GM21717 (cell line): ENCODE measurements around the gene TBPL2.
"Not testable (repeated sequence)": the region's sequence is repeated elsewhere in the genome, so short reads cannot be mapped to it uniquely, and the experiment has no call there.

ENCODE experiments used
- ATAC-seq: cut with Tn5 transposase; IDR thresholded peaks from one replicate; pipeline ENCODE4 v1.9.1; 2021; ENCODE audit warnings: mild to moderate bottlenecking, moderate library complexity; ENCODE audit not compliant: unreplicated experiment

The TBPL2 gene

DNA sequence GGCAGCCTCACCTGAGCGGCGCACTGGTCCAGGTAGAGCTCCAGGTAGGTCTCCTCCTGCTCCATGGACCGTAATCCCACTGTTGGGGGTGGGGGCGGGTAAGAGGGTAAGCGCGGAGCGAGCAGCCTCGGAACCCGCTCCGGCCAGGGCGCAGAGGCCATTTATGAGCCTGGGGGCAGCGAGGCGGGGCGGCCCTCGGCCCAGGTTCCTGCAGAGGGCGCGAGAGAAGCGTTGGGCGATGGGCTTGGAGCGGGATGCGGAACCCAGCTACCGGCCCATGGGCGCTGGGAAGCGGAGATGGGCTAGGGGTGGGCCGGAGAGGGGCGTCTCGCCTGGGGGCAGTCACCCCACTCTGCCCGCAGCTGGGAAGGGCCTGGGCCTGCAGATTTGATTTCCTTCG, at the start of gene TBPL2:
Gene TBPL2, minus strand, starts transcription at position 232 of the 400 bp plus-strand sequence. Its CDS starts 167 bp downstream, at position 65.
- ATAC-seq: no peak

DNA sequence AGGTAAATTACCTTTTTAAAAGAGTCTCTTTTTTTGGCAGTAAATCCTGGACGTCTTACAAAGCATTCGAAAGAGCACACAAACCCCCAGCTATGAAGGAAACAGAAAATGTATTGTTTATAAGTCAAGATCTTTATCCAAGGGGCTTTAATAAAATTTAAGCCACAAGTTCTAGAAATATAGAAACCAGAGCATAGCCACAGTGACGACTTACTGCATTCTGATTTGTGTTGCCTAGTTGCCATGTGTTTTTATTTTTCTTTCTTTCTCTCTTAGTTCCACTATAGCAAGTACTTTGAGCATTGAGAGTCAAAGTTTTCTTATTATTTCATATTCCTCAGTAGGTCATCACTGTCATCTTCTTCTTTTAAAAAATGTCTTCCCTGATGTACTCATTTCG, 47.8 kb upstream of the TBPL2 start:
- no peak for ATAC-seq

DNA sequence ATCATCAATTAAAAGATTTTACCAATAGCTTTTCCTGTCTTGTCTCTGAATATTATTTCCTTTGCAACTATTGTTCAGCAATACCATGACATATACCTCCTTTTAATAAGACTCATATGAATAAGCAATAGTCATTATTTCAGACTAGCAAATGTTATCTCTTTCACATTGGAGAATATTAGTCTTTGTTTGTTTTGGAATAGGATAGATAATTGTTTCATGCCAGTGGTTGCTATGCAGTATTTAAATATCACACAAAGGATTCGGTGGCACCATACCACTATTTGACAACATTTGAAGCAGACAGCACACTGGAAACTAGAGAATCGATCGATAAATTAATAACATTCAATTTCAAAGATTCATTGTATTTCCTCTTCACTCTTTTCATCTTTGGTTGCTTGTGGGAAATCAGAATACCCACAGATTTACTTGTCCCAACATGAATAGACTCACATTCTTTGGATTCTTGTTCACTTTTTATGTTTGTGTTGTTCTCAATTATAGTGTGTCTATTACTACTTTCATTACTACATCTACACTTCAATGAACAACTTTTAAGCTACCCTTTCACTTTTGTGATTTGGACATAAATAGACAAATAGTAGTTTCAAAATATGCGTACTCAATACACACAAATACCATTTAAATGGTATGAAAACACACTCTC, 42.7 kb upstream of the TBPL2 start:
- no peak for ATAC-seq

DNA sequence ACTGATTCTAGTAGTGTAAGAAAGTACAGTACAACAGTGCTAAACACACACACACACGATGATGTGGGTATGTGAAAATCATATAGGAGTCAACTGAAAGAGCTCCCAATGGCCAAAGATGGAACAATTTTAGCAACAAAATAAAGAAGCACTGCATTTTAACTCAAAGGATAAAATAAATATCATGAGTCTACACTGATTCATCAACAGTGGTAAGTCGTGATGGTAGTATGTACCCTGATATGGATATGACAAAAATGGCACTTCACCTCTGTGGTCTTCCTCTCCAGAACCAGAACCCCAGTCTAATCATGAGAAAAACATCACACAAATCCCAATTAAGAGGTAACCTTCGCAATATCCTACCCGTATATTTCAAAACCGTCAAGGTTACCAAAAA, 41.4 kb upstream of the TBPL2 start:
- no peak for ATAC-seq

DNA sequence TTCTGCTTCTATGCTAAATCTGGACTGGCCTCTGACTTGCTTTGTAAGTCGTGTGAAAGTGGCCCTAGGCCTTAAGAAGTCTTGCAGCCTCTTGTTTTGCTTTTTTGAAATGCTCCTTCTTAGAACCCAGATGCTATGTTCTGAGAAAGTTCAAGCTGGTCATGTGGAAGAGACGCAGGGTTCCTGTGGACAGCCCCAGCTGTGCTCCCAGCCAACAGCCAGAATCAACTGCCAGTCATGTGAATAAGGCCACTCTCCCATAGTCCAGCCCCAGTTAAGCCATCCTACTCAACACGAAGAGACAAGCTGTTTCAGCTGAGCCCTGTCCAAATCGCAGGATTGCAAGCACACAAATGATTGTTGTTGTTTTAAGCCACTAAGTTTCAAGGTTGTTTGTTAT, 37.3 kb upstream of the TBPL2 start:
- no peak for ATAC-seq

DNA sequence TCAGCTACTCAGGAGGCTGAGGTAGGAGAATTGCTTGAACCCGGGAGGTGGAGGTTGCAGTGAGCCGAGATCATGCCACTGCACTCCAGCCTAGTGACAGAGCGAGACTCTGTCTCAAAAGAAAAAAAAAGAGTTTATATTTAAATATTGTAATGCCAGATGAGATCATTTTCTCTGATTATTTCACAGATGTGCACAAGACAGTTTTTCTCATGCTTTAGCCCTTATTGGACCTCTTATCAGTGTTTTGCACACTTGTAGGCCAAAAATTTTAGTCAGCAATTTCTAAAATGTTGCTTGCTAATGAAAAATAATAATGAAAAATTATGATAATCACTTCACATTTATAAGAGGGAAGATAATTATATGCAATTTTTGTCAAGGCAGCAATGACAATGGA, 36.0 kb upstream of the TBPL2 start:
- ATAC-seq: not testable (repeated sequence)

DNA sequence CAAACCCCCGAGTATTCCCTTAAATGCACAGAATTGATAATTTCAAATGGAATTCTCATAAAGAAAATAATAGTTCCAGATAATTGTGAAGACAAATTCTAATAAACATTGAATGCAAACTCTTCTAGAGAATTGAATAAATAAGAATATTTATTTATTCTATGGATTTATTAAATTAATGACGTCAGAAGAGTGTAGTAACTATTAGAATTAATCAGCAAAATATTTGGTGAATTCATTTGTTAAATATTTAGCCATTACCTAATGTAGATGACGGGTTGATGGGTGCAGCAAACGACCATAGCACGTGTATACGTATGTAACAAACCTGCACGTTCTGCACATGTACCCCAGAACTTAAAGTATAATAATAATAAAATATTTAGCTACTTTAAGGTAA, 33.4 kb upstream of the TBPL2 start:
- ATAC-seq: no peak

DNA sequence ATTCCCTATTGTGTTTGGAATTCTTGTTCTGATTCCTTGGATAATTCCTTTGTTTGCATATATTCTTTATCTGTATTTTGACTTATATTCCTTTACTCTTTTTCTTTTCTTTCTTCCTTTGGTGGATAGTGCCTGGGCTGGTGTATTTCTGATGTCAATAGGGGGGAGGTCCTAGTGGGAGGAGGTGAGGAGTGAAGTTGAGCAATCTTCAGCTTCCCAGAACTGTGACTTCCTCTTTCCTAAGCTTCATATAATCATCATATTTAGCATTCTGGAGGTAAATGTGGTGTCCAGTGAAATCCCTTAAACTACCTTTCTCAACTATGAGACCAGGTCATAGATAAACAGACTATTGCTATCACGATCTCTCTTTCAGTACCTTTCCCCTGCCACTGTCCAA, 29.6 kb upstream of the TBPL2 start:
- no peak for ATAC-seq

DNA sequence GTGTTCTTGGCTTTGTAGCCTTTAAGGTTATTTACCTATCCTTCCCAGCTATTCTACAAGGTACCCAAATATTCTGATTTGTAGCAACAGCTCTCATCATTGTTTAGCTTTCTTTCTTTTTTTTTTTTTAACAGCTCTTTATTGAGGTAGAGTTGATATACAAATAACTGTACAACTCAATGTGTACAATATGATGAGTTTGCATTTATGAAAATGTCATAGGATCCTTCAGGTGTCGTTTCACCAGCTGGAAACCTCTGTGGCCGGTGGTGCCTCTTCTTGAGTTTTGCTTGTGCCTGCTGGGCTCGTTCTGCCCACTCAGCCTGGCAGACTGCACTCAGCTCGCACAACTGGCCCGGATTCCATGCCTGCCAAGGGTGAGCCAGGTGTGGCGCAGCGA, 26.9 kb upstream of the TBPL2 start:
- ATAC-seq: no peak

DNA sequence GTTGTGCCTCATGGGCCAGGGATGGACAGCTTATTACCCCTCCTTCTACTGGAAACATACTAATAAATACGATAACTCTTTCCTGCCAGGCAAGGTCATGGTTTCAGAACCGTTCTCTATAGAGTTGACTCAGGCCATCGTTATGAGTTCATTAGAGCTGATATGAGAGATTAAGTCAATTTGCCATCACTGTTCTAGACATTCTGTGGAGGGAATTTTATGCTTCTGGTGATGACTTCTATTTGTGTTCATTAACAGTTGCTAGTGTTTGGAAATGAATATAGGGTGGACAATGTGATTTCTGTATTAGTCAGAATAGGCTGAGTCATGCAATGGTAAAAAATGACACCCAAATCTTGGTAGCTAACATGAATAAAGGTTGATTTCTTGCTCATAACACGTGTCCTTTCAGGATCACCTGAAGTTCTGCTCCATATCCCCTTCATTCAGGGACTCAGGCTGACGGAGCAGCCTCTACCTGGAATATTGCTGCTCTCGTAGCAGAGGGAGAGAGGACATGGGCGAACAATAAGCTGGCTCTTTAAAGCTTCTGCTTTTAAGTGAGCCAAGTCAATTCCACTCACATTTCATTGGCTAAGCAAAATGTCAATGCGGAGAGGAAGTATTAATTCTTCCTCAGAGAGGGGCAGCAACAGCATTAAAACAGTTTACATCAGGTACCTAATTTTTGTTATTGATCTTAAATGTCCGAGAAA, 18.5 kb upstream of the TBPL2 start:
- ATAC-seq: peak; percentile 79

DNA sequence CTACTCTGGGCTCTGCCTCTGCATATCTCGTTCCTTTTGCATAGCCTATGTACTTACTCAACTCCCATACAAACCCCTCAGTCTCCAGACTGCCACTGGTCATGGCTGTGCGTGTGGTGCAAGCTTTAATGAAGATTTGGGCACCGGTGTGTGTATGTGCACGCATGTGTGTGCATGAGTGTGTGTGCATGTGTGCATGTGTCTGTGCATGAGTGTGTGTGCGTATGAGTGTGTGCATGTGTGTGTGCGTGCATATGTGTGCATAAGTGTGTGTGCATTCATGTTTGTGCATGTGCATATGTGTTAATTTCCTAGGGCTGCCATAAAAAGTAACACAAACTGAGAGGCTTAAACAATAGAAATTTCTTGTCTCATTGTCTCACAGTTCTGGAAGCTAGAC, 17.1 kb upstream of the TBPL2 start:
- ATAC-seq: no peak

DNA sequence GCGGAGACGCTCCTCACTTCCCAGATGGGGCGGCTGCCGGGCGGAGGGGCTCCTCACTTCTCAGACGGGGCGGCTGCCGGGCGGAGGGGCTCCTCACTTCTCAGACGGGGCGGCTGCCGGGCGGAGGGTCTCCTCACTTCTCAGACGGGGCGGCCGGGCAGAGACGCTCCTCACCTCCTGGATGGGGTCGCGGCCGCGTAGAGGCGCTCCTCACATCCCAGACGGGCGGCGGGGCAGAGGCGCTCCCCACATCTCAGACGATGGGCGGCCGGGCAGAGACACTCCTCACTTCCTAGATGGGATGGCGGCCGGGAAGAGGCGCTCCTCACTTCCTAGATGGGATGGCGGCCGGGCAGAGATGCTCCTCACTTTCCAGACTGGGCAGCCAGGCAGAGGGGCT, 16.0 kb upstream of the TBPL2 start:
- ATAC-seq: not testable (repeated sequence)

DNA sequence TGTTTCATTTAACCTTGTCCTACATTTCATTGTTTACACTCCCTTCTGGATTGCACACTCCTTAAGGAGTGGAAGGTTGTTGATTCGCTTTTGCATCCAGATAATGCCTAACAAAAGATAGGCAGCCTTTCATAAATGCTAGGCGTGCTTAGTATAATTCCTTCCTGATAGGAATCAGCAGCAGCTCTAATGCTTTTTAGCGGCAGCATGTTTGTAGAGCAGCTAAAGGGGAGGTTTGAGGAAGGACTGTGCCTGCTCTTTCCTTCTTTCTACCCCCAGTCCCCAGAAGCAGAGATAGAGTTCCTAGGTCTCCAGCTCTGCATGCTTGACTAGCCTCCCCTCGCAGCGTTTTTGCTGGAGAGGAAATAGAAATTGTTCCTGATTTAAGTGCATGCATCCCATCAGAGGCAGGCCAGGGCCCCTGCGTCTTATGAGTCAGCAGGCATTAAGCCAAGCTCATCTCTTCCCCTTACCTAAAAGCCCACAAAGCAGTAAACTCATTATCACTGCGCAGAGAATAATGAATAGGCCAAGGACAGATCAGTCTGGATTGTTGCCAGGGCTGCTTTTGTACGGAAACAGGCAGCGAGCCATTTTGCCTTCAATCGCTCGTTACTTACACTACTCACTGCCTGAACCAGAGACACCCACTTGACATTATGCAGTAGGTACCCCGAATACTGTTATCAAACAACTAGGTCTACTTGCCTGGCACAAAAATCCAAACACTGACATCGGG, 14.0 kb upstream of the TBPL2 start:
- no peak for ATAC-seq

DNA sequence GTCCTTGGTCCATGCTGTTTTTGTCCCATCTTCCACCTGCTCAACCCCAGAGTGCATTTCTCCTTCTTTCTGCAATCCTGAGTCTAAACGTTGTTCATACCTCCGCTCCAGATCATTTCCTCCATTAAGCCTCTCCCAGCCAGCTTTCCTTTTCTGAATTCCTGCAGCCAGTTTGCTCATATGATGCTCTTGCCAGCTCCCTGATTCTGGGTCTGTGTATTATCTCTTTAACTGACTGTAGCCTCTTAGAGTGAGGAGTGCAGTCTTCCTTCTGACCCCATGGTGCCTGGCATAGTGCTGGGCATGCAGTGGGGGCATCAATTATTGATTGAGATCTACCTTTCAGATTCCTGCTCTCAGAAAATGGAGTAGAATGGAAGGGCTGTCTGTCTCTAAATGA, 11.5 kb upstream of the TBPL2 start:
- ATAC-seq: no peak

DNA sequence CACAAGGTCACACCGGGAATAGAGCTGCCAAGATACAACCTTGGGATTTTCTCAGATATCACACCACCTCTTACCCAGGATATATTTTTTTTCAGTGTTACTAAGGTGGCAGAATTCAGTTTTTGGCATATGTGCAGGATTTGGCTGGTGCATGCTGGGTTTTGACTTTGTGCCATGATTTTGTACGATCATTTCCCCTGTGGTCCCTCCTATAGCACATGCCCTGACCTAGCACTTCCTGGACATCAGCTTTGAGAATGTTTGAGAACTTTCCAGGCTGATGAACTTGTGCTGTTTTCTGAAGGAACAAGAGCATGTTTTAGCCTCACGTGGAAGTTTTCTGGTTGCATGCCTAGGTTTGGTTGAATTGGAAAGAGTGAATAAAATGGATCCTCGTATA, 11.0 kb upstream of the TBPL2 start:
- ATAC-seq: no peak

DNA sequence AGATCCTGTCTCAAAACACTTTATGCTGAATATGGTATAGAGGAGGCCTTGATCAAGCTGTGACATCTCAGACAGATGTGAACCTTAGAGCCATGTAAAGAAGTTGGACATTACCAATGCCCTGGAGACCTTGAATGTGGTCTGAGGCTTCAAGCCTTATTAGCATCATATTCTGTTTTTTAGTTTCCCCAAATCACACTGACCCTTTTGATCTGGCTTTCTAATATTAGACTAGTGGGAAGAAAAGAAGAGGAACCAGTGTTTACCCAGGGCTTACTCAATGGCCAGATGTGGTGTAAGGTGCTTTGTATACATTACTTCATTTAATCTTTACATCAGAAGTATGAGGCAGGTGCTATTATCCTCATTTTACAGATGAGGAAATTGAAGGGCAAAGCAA, 10.6 kb upstream of the TBPL2 start:
- ATAC-seq: no peak

DNA sequence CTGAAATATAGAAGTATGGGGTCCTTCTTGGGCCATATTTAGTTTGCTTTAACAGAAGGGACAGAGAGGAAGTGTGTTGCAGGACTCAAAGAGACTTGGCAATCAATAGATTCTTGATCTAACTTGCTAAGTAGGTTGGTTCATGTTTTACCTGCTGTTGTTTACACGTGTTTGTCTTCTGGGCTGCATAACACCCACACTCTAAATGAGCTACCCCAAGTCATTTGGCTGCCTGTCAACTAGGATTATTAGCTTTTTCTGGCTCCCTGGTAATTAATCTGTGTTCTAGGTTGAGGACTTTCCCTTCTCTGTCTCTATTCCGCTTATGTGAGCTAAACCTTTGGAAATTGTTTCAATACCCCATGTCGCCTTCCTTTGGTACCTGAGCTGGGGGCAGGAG, 10.1 kb upstream of the TBPL2 start:
- ATAC-seq: no peak

DNA sequence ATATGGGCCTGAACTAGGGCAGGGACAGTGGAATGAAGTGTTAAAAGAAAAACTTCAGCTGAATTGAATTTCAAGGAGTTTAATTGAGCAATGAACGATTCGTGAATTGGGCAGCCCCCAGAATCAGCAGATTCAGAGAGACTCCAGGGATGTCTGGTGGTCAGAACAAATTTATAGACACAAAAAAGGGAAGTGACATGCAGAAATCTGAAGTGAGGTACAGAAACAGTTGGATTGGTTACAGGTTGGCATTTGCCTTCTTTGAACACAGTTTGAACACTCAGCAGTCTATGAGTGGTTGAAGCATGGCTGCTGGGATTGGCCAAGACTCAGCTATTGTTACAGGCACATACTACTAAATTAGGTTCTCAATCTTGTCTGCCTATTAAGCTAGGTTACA, 9.7 kb upstream of the TBPL2 start:
- ATAC-seq: no peak

DNA sequence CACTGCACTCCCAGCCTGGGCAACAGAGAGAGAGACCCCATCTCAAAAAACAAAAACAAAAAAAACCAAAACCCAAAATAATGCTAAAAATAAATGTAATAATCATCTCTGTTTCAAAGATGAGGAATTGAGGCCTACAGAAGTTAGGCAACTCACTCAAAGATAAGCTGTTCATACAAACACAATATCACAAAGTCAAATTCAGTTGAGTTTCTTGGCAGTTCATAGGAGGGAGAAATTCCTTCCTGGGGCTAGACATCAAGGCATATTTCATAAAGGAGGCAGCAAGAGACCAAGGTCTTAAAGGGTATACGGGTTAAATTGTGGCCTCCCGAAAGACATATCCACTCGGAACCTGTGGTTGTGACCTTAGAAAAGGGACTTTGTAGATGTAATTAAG, 8.7 kb upstream of the TBPL2 start:
- no peak for ATAC-seq

DNA sequence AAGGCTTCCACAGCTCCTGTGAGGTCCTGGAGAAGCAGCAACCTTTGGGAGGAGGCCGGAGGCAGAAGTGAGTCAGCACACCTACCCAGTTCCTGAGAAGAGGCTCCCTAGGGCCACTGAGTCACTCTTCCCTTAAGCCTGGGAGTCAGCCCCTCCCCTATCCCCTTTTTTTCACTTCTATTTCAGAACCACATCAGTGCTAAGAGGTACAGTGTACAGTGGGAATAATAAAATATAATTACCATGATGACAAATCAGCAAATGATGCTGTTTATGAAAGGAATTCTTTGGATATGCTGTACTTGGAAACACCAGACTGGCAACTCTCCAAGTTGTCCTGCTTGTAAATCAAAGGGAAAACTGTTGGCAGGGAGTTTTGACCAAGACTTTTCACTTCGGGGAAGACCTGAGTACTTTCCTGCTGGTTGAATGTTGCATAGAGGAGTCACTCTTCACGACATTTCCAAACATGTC, 7.8 kb upstream of the TBPL2 start:
- no peak for ATAC-seq

DNA sequence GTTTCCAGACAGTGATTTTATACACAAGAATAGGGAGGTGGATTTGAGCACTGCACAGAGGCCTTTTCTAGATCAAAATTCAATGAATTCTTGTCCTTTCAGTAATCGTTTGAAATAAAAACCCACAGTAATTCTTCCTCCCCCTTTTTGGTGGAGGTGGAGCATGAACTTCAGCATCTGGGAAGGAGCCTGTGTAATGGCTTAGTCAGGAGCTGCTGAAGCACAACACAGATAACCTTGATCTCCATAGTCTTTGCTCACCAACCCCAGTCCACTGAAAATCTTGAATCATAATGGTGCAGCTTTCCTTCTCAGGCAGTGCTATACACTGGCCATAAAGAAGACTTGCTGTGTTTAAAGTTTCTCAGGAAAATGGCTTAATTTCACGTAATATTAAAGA, 6.4 kb upstream of the TBPL2 start:
- no peak for ATAC-seq

DNA sequence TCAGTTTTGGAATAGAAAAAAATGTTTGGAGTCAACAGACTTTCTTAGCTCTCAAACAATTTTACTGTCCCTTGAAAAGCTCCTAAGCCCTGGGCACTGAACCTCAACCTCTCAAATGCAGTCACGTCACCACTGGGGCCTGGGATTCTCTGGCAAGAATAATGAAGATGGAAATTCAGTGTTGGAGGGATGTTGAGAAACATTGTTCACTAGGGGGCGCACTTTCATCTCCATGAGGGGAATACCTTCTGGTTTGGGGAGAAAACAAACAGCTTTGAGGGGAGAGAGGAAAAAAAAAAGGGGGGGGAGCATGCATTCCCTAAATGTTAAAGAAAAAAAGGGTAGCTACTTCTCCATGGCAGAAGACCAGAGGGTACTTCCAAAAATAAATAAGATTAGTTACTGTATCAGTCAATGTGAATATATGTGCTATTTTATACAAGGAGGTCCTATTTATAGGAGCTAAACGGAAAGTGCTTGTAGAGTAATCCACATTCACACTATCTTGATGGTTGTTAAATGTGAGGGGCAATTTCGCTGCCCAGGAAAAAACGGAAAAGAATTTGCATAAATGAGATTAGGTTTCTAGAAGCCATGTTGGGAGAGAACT, 5.8 kb upstream of the TBPL2 start:
- no peak for ATAC-seq
